SU-DHL-6 (cell line): ENCODE results near the gene SENP3.

Source experiments
- EZH2phosphoT487 ChIP-seq: fragments of 200-600 bp; sonication (generic), shearing (Covaris generic); conservative IDR thresholded peaks from 2 replicates; pipeline ENCODE4 v1.6.1; 2018; ENCODE audit warnings: mild to moderate bottlenecking, antibody characterized with exemption, low read length, moderate library complexity, mixed read lengths
- TF ChIP-seq, protein P1 (sequence below): fragments of 200-600 bp; sonication (generic); IDR thresholded peaks from one replicate; pipeline ENCODE4 v1.5.1; 2017; ENCODE audit warnings: antibody characterized with exemption, mild to moderate bottlenecking, low read length, moderate library complexity; ENCODE audit not compliant: insufficient read depth, poor library complexity, severe bottlenecking

DNA sequence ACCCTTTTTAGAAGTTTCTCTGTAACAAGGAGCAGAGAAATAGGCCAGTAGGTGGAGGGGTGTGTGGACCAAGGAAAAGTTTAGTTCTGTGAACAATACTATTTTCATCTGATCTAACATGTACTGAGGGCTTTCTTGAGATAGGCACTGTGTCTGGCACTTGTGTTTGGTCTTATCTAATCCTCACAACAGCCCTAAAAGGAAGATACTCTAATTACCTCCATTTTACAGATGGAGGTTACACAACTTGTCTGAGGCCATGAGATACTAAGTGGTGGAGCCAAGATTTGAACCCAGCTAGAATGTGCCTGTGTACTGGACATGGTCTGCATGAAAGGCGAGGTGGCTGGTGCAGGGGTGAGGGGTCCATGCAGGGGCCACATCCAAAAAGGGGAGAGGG is 8.4 kb upstream of the SENP3 start:
- TF ChIP-seq, protein P1, sequence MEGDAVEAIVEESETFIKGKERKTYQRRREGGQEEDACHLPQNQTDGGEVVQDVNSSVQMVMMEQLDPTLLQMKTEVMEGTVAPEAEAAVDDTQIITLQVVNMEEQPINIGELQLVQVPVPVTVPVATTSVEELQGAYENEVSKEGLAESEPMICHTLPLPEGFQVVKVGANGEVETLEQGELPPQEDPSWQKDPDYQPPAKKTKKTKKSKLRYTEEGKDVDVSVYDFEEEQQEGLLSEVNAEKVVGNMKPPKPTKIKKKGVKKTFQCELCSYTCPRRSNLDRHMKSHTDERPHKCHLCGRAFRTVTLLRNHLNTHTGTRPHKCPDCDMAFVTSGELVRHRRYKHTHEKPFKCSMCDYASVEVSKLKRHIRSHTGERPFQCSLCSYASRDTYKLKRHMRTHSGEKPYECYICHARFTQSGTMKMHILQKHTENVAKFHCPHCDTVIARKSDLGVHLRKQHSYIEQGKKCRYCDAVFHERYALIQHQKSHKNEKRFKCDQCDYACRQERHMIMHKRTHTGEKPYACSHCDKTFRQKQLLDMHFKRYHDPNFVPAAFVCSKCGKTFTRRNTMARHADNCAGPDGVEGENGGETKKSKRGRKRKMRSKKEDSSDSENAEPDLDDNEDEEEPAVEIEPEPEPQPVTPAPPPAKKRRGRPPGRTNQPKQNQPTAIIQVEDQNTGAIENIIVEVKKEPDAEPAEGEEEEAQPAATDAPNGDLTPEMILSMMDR: no peak
- no peak for TF ChIP-seq EZH2phosphoT487
